ENCODE results near the gene ITPR2. TPM values are rescaled to one million over a fixed set of nuclear protein-coding genes. Genes with fewer than 3 reads are reported as not detected.

The ITPR2 gene
- total RNA-seq, 1 donor from 2014 or later = 48.1 TPM

DNA sequence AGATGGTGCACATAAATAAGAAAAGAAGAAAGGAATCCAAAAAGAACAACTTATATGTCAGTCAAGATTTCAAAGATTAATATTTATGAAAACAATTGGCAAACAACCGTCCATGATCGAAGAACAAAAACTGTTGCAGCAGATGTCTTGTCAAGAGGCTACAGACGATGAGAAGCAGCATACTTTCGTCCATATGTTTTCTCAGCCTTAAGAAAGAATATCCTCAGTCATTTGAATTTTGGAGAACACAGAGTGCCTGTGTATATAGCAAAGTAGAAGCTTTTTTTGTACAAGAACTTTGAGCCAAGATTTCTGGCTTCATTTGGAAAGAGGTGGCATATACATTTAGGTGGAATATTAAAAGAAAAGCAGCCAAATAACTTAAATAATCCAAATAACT, 297.2 kb downstream of the ITPR2 start:
- Histone ChIP-seq H3K4me3 (no peak overlapping the region), H3K4me1 (no peaks in the 10 kb centered on the region), H3K27me3 (no peaks in the 10 kb centered on the region), H3K27ac (no peak overlapping the region), H3K9me3 (no peaks in the 10 kb centered on the region), H3K36me3 (no peaks in the 10 kb centered on the region)
- no peak for DNase-seq (ENCODE audit: extremely low spot score in 2 of 2)
- intact Hi-C loops (cut with DNase I) = no loop called here
- no peak for TF ChIP-seq POLR2A (IDR thresholded peaks at IDR 0.05)
- TF ChIP-seq, protein P1, sequence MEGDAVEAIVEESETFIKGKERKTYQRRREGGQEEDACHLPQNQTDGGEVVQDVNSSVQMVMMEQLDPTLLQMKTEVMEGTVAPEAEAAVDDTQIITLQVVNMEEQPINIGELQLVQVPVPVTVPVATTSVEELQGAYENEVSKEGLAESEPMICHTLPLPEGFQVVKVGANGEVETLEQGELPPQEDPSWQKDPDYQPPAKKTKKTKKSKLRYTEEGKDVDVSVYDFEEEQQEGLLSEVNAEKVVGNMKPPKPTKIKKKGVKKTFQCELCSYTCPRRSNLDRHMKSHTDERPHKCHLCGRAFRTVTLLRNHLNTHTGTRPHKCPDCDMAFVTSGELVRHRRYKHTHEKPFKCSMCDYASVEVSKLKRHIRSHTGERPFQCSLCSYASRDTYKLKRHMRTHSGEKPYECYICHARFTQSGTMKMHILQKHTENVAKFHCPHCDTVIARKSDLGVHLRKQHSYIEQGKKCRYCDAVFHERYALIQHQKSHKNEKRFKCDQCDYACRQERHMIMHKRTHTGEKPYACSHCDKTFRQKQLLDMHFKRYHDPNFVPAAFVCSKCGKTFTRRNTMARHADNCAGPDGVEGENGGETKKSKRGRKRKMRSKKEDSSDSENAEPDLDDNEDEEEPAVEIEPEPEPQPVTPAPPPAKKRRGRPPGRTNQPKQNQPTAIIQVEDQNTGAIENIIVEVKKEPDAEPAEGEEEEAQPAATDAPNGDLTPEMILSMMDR (IDR thresholded peaks at IDR 0.05) = no peak
- no peak for TF ChIP-seq POLR2AphosphoS5 (IDR thresholded peaks at IDR 0.05; ENCODE audit: insufficient read depth in 1 of 2, low read depth in 1 of 2)

DNA sequence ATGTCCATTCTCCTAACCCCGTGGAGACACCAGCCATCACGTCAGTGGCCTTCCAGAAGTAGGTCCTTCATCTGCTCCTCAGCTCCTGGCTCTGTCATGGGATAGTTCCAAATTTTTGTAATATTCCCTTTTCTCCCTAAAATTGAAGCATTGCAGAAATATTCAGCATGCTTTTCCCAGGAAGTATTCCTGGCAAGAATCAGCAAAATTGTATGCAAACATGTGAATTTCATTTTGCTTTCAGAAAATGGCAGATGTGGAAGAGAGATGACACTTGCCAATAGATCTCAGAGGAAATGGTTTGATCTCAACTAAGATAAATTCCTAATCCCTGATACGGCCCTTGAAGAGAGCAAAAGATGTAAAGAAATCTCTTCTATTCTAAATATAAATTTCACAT, 298.9 kb downstream of the ITPR2 start:
- Histone ChIP-seq H3K27ac (no peak overlapping the region), H3K36me3 (no peaks in the 10 kb centered on the region), H3K4me1 (no peaks in the 10 kb centered on the region), H3K4me3 (no peak overlapping the region), H3K27me3 (no peaks in the 10 kb centered on the region), H3K9me3 (no peaks in the 10 kb centered on the region)
- DNase-seq (ENCODE audit: extremely low spot score in 2 of 2) = no peak
- intact Hi-C loops (cut with DNase I) = no loop called here
- TF ChIP-seq, protein P1 (IDR thresholded peaks at IDR 0.05) = no peak
- no peak for TF ChIP-seq POLR2A (IDR thresholded peaks at IDR 0.05)
- no peak for TF ChIP-seq POLR2AphosphoS5 (IDR thresholded peaks at IDR 0.05; ENCODE audit: insufficient read depth in 1 of 2, low read depth in 1 of 2)

DNA sequence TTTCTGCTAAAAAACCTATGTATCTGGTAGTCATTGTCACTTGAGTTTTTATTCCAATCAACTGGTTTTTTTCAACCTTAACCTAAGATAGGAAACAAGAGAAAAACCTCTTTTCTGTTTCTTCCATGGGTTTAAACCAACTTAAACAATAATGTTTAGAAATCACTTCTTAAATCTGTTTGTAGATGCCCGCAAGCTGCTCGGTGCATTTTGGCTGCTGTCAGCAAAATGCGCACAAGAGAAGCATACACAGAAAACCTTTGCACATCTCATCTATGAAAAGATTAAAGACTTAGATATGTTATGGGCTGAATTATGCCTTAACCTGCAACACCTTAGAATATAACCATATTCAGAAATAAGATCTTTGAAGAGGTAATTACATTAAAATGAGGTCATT, 299.8 kb downstream of the ITPR2 start:
- intact Hi-C loops (cut with DNase I) = no loop called here
- H3K4me1 ChIP-seq = no peaks in the 10 kb centered on the region
- no peak overlapping the region for H3K27ac ChIP-seq
- no peaks in the 10 kb centered on the region for H3K9me3 ChIP-seq
- no peak for DNase-seq (ENCODE audit: extremely low spot score in 2 of 2)
- no peaks in the 10 kb centered on the region for H3K27me3 ChIP-seq
- H3K4me3 ChIP-seq = no peak overlapping the region
- TF ChIP-seq POLR2AphosphoS5 (IDR thresholded peaks at IDR 0.05; ENCODE audit: insufficient read depth in 1 of 2, low read depth in 1 of 2) (no peak), POLR2A (IDR thresholded peaks at IDR 0.05) (no peak)
- TF ChIP-seq, protein P1 (IDR thresholded peaks at IDR 0.05) = no peak
- H3K36me3 ChIP-seq = no peaks in the 10 kb centered on the region

DNA sequence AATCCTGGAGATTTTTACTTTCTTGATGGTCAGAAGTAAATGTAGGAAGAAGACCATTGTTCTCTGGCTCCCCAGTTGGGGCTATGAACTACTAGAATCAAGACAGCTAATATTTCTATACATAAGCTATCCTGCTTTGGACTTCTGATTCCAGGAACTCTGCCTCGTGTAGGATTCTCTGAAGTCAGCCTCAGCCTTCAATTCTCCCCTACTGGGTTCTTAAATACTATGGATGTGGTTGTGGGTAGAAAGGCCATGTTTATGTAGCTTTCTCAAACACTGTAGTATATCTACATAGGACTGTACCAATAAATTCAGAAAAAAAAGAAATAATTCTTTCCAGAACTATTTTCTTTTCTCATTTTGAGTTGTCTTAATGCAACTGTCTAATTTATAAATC, 302.5 kb downstream of the ITPR2 start:
- no peak for DNase-seq (ENCODE audit: extremely low spot score in 2 of 2)
- Histone ChIP-seq H3K27ac (no peak overlapping the region), H3K9me3 (peaks cover 6% of the 10 kb centered on the region), H3K4me1 (no peaks in the 10 kb centered on the region), H3K4me3 (no peak overlapping the region), H3K36me3 (no peaks in the 10 kb centered on the region), H3K27me3 (no peaks in the 10 kb centered on the region)
- TF ChIP-seq, protein P1 (IDR thresholded peaks at IDR 0.05) = no peak
- TF ChIP-seq POLR2A (IDR thresholded peaks at IDR 0.05) = no peak
- TF ChIP-seq POLR2AphosphoS5 (IDR thresholded peaks at IDR 0.05; ENCODE audit: insufficient read depth in 1 of 2, low read depth in 1 of 2) = no peak
- intact Hi-C loops (cut with DNase I) = no loop called here

DNA sequence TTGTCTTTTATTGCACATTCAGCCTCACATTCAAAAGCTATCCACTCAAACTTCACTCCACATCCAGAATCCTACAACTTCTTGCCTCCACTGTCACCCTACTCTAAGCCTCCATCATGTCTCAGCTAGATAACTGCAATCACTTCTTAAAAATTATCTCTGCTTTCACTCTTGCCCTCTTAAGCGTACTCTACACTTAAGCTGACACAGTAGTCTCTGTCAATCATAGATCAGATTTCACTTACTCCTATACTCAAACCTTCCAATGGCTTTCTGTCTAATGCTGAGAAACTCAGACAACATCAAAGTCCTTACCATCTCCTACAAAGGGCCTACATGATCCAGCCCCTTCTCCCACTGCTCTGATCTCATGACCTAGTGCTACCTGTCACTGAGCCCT, 304.1 kb downstream of the ITPR2 start:
- no peaks in the 10 kb centered on the region for H3K36me3 ChIP-seq
- intact Hi-C loops (cut with DNase I) = no loop called here
- H3K9me3 ChIP-seq = peaks cover 6% of the 10 kb centered on the region
- no peaks in the 10 kb centered on the region for H3K27me3 ChIP-seq
- H3K4me1 ChIP-seq = no peaks in the 10 kb centered on the region
- TF ChIP-seq, protein P1 (IDR thresholded peaks at IDR 0.05) = no peak
- TF ChIP-seq POLR2A (IDR thresholded peaks at IDR 0.05) (no peak), POLR2AphosphoS5 (IDR thresholded peaks at IDR 0.05; ENCODE audit: insufficient read depth in 1 of 2, low read depth in 1 of 2) (no peak)
- no peak for DNase-seq (ENCODE audit: extremely low spot score in 2 of 2)
- H3K4me3 ChIP-seq = no peak overlapping the region
- no peak overlapping the region for H3K27ac ChIP-seq
